ENCODE results near the gene NR1H2.

- TF ChIP-seq CTCF (IDR thresholded peaks at IDR 0.05; ENCODE audit: low read depth, low read length, missing input control) (no peak), ATF3 (IDR thresholded peaks at IDR 0.05) (no peak), JUND (IDR thresholded peaks at IDR 0.05) (no peak), ZBTB33 (IDR thresholded peaks at IDR 0.05) (no peak), TAF1 (conservative IDR thresholded peaks at IDR 0.05) (no peak), RAD21 (IDR thresholded peaks at IDR 0.05) (no peak)
Measured at GRCh38 chr19:50384685-50385535, 8.7 kb downstream of the NR1H2 start.
